ENCODE data around the gene HTR7. TPM values are rescaled to one million over a fixed set of nuclear protein-coding genes. Genes with fewer than 3 reads are reported as not detected.

HTR7 gene
- total RNA-seq, 4 donors from 2014 or later = 0.55 to 1.3 TPM; not detected in 2

DNA sequence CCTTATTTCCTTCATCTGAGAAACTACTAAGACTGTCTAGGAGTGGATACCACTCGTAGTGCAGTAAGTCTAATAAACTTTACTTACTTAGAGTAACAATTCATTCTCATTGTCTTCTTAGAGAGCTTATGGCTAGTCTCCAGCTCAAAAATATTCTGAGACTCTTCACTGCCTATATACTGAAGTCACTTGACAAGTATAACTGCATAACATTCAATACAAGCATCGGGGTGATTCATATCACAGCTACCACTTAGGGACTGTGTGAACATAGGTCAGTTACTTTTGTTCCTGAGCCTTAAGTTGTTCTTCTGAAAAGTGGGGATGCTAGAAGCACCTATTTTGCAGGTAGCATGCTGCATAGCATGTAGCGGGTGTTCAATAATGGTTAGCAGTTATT, 111.0 kb downstream of the HTR7 start:
- 76 to 82% methylated on average over 3 of the region's 3 CpGs for WGBS, 2 donors (ENCODE audit: low coverage in 1 of 2)

DNA sequence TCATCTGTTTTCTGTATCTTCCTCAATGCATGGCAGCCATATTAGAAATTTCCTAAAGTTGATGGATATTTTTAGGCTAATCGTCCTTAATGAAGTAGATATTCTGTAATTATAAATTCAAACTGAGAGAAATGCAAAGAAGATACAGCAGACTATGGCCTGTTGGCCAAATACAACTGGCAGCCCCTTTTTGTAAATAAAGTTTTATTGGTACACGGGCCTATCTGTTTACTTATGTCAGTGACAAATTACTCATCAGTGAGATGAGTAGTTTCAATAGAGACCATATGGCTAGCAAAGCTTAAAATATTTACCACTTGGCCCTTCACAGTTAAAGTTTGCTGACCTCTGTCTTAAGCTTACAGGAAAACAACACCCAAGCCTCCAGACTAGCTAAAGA, 112.3 kb downstream of the HTR7 start:
- Histone ChIP-seq H3K27ac (no peak overlapping the region), H3K4me3 (no peak overlapping the region), H3K9me3 (no peaks in the 10 kb centered on the region), H3K4me1 (no peaks in the 10 kb centered on the region), H3K27me3 (no peaks in the 10 kb centered on the region), H3K36me3 (no peaks in the 10 kb centered on the region)
- intact Hi-C loops (cut with DNase I; ENCODE audit: low total_unique reads) (no loop called here), in situ Hi-C loops (cut with MboI; ENCODE audit: low pct_ligation_motif_present in 1 of 4, low pct_unique_long_range_greater_than_20kb in 1 of 4, low sequenced_read_pairs in 3 of 4) (no loop called here)
- no peak for DNase-seq
- WGBS, 2 donors (ENCODE audit: low coverage in 1 of 2) = 30 to 63% methylated on average over 2 of the region's 2 CpGs
- TF ChIP-seq POLR2AphosphoS5 (IDR thresholded peaks at IDR 0.05) = no peak
- no peak for TF ChIP-seq POLR2A (IDR thresholded peaks at IDR 0.05)
- TF ChIP-seq, protein P1, sequence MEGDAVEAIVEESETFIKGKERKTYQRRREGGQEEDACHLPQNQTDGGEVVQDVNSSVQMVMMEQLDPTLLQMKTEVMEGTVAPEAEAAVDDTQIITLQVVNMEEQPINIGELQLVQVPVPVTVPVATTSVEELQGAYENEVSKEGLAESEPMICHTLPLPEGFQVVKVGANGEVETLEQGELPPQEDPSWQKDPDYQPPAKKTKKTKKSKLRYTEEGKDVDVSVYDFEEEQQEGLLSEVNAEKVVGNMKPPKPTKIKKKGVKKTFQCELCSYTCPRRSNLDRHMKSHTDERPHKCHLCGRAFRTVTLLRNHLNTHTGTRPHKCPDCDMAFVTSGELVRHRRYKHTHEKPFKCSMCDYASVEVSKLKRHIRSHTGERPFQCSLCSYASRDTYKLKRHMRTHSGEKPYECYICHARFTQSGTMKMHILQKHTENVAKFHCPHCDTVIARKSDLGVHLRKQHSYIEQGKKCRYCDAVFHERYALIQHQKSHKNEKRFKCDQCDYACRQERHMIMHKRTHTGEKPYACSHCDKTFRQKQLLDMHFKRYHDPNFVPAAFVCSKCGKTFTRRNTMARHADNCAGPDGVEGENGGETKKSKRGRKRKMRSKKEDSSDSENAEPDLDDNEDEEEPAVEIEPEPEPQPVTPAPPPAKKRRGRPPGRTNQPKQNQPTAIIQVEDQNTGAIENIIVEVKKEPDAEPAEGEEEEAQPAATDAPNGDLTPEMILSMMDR (IDR thresholded peaks at IDR 0.05) = no peak
- no peak for TF ChIP-seq EP300 (IDR thresholded peaks at IDR 0.05; ENCODE audit: low read depth)

More for the DNA sequence above, 111.0 kb downstream of the HTR7 start:
- Histone ChIP-seq H3K36me3 (no peaks in the 10 kb centered on the region), H3K4me1 (no peaks in the 10 kb centered on the region), H3K9me3 (no peaks in the 10 kb centered on the region), H3K27ac (no peak overlapping the region), H3K4me3 (no peak overlapping the region), H3K27me3 (no peaks in the 10 kb centered on the region)
- intact Hi-C loops (cut with DNase I; ENCODE audit: low total_unique reads) (no loop called here), in situ Hi-C loops (cut with MboI; ENCODE audit: low pct_ligation_motif_present in 1 of 4, low pct_unique_long_range_greater_than_20kb in 1 of 4, low sequenced_read_pairs in 3 of 4) (no loop called here)
- DNase-seq = no peak
- TF ChIP-seq POLR2A (IDR thresholded peaks at IDR 0.05) = no peak
- TF ChIP-seq EP300 (IDR thresholded peaks at IDR 0.05; ENCODE audit: low read depth) = no peak

DNA sequence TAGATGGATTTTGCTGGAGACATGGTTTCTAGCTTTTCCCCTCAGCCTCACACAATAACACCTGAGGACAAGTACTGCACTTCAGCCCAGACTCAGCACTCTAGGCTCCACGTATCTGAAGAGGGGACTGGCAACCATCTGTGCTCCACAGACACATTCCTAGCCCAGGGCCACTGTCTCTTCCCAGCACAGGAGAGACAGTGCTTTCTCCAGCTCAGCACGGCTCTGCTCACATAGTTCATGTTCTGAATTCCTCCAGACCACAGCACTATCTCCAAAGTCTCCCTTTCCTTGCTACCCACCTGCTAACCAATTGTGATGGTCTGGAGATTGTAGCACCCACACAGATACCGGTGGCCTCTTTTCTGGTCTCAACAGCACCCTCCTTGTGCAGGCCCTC, 114.5 kb downstream of the HTR7 start:
- no peak overlapping the region for H3K27ac ChIP-seq
- in situ Hi-C loops (cut with MboI; ENCODE audit: low pct_ligation_motif_present in 1 of 4, low pct_unique_long_range_greater_than_20kb in 1 of 4, low sequenced_read_pairs in 3 of 4) (no loop called here), intact Hi-C loops (cut with DNase I; ENCODE audit: low total_unique reads) (no loop called here)
- no peaks in the 10 kb centered on the region for H3K4me1 ChIP-seq
- H3K27me3 ChIP-seq = no peaks in the 10 kb centered on the region
- WGBS, 2 donors (ENCODE audit: low coverage in 1 of 2) = 62 to 68% methylated on average over 2 to 3 of the region's 3 CpGs
- no peaks in the 10 kb centered on the region for H3K9me3 ChIP-seq
- H3K4me3 ChIP-seq = no peak overlapping the region
- TF ChIP-seq, protein P1 (IDR thresholded peaks at IDR 0.05) = no peak
- no peak for TF ChIP-seq POLR2A (IDR thresholded peaks at IDR 0.05)
- TF ChIP-seq EP300 (IDR thresholded peaks at IDR 0.05; ENCODE audit: low read depth) = no peak
- TF ChIP-seq POLR2AphosphoS5 (IDR thresholded peaks at IDR 0.05) = no peak
- H3K36me3 ChIP-seq = no peaks in the 10 kb centered on the region
- DNase-seq = no peak

DNA sequence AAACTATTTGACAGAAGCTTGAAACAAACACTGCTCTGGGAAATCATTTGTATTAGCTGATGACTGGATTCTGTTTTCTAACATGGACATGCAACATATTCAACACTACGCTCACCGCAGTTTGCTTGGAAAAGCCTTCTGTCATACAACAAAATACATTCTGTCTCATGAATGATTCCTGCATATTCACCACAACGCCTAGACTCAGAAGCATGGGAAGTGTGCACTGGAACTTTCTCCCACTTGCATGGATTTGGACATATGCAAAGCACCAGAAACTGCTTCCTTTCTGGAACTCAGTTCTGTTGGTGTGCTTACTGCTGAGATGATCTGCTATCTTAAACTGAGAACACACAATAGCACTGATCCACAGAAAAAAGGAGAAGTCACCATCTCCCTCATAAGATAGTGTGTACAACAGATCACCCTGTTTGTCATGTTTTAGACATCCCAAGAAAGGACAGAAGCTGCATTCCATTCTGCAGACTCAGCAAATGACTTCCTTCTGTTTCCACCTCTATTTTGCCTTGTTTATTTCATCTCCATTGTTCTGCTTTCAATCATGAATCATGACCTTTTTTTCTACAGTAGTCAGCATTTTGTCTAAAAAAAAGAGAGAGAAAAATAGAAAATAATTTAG, 115.8 kb downstream of the HTR7 start:
- Histone ChIP-seq H3K4me3 (no peak overlapping the region), H3K9me3 (no peaks in the 10 kb centered on the region), H3K27ac (no peak overlapping the region), H3K27me3 (no peaks in the 10 kb centered on the region), H3K36me3 (no peaks in the 10 kb centered on the region), H3K4me1 (no peaks in the 10 kb centered on the region)
- no peak for DNase-seq
- TF ChIP-seq EP300 (IDR thresholded peaks at IDR 0.05; ENCODE audit: low read depth) (no peak), POLR2A (IDR thresholded peaks at IDR 0.05) (no peak), POLR2AphosphoS5 (IDR thresholded peaks at IDR 0.05) (no peak)
- TF ChIP-seq, protein P1 (IDR thresholded peaks at IDR 0.05) = no peak
- intact Hi-C loops (cut with DNase I; ENCODE audit: low total_unique reads) = no loop called here
- 70% methylated on average over 3 of the region's 3 CpGs; no CpG with 5 or more reads in 1 of the 2 donors for WGBS, 2 donors (ENCODE audit: low coverage in 1 of 2)
- in situ Hi-C loops (cut with MboI; ENCODE audit: low pct_ligation_motif_present in 1 of 4, low pct_unique_long_range_greater_than_20kb in 1 of 4, low sequenced_read_pairs in 3 of 4) = no loop called here

DNA sequence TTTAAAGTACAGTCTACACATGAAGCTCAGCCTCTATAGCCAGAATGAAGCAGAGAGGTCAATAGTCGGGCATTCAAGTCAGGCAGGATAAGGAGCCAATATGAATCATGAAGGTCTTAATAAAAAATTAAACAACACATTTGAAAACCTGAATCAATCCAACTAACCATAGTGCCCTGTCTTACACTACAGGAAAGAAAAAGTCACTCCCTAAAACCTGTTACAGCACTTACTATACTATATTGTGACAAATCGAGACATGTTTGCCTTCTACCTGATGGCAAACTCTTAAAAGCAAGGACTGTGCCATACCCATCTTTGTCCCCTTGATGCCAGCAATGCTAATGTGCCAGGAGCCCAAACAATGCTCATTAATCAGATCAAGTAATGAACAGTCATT, 117.6 kb downstream of the HTR7 start:
- Histone ChIP-seq H3K27ac (no peak overlapping the region), H3K9me3 (no peaks in the 10 kb centered on the region), H3K27me3 (no peaks in the 10 kb centered on the region), H3K36me3 (no peaks in the 10 kb centered on the region), H3K4me3 (no peak overlapping the region), H3K4me1 (no peaks in the 10 kb centered on the region)
- no peak for TF ChIP-seq POLR2A (IDR thresholded peaks at IDR 0.05)
- intact Hi-C loops (cut with DNase I; ENCODE audit: low total_unique reads) = no loop called here
- no peak for DNase-seq
- WGBS, 2 donors (ENCODE audit: low coverage in 1 of 2) = 80 to 84% methylated on average over 2 of the region's 2 CpGs
- in situ Hi-C loops (cut with MboI; ENCODE audit: low pct_ligation_motif_present in 1 of 4, low pct_unique_long_range_greater_than_20kb in 1 of 4, low sequenced_read_pairs in 3 of 4) = no loop called here

Data from transverse colon (tissue), 4 donors.